GM18907 (cell line): ENCODE results near the gene CFAP99.

ENCODE experiments used
- ATAC-seq: cut with Tn5 transposase; IDR thresholded peaks from one replicate; pipeline ENCODE4 v1.9.1; 2021; ENCODE audit warnings: mild to moderate bottlenecking, moderate library complexity; ENCODE audit not compliant: unreplicated experiment

CFAP99 gene

GRCh38 chr4:2497931-2498330 lies 79.2 kb downstream of the CFAP99 start:
- peak; percentile 69 for ATAC-seq

GRCh38 chr4:2500547-2500946 lies 81.8 kb downstream of the CFAP99 start:
- no peak for ATAC-seq

GRCh38 chr4:2501034-2501594 lies 82.4 kb downstream of the CFAP99 start:
- ATAC-seq = no peak

GRCh38 chr4:2503809-2504208 lies 85.1 kb downstream of the CFAP99 start:
- ATAC-seq = no peak

DNA sequence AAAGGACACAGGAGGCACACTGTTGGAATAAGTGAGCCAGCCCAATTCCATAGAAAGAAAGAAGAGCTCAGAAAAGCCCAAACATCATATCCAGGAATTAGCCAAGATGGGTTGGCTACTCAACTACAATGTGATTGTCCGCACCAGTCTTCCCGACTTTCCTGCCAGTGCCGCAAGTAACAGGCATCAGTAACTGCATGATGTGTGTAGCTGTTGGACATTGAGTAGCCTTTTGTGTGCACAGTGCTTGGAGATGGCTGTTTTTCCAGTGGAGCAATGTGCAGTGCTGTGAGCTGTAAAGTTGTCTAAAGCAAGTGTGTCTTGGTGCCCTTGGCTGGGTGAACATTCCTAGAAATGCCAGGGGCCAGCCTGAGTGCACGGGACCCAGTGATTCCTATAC lies 88.5 kb downstream of the CFAP99 start:
- ATAC-seq = no peak

DNA sequence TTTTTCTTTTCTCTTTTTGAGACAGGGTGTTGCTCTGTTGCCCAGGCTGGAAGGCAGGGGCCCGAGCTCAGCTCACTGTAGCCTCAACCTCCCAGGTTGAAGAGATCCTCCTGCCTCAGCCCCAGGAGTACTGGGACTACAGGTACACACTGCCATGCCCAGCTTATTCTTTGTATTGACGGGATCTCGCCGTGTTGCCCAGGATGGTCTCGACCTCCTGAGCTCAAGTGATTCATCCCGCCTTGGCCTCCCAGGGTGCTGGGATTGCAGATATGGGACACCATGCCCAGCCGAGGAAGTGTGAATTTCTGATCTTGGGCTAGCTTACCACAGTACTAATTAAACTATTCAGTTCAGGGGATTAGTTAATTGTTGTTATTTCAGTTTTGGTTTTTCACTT lies 89.1 kb downstream of the CFAP99 start:
- no peak for ATAC-seq

GRCh38 chr4:2510351-2511259 lies 91.8 kb downstream of the CFAP99 start:
- ATAC-seq = no peak

DNA sequence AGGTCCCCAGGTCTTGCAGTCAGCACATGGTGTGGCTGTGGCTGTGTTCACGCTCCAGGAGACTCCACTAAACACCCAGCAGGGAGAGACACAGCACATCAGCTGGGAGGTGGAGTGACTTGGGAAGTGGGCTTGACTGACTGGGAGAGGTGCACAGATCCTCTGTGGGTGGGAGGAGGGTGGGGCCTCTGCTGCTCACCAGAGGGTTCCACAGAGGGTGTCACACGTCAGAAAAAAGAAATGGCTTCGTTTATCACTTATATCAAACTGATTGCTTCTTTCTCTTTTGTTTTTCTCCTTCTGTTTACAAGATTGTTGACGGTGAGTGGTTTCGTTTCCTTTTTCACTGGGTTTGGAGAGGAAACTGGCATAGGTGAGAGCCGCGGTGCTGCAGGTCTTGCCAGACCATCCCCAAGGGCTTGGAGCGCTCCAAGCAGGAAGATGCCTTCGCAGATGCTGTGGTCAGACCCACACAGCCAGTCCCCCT lies 92.9 kb downstream of the CFAP99 start:
- no peak for ATAC-seq
